H9 (cell line): ENCODE data around the gene MAN1A1. TPM values are rescaled to one million over a fixed set of nuclear protein-coding genes. Genes with fewer than 3 reads are reported as not detected.
A peak's percentile ranks its signal among the peaks of the same experiment; 100 is the strongest.

Experiments used
- DNase-seq: peaks from one replicate; pipeline ENCODE4 v3.0.0-alpha.2; 2017
- H2AFZ ChIP-seq: one replicate; pipeline ENCODE4 v1.6.1; 2013; ENCODE audit warnings: mild to moderate bottlenecking, low read length, control low read depth, moderate library complexity
- H2AK5ac ChIP-seq: 2 replicates; pipeline ENCODE4 v1.6.1; 2013; ENCODE audit warnings: low read length, control low read depth, mixed read lengths; ENCODE audit not compliant: insufficient read length
- H2BK120ac ChIP-seq: one replicate; pipeline ENCODE4 v1.6.1; 2013; ENCODE audit warnings: low read depth, mild to moderate bottlenecking, low read length, control low read depth, inconsistent platforms; ENCODE audit not compliant: poor library complexity, severe bottlenecking
- H2BK12ac ChIP-seq: 2 replicates; pipeline ENCODE4 v1.6.1; 2013; ENCODE audit warnings: low read length, control low read depth, mixed read lengths, low read depth; ENCODE audit not compliant: insufficient read length
- H2BK15ac ChIP-seq: 2 replicates; pipeline ENCODE4 v1.6.1; 2013; ENCODE audit warnings: low read depth, low read length, control low read depth
- H2BK20ac ChIP-seq: one replicate; pipeline ENCODE4 v1.6.1; 2013; ENCODE audit warnings: low read depth, mild to moderate bottlenecking, low read length, control low read depth, inconsistent platforms; ENCODE audit not compliant: poor library complexity, severe bottlenecking
- H2BK5ac ChIP-seq: 2 replicates; pipeline ENCODE4 v1.6.1; 2013; ENCODE audit warnings: low read length, control low read depth, mixed read lengths; ENCODE audit not compliant: insufficient read length
- H3K14ac ChIP-seq: 2 replicates; pipeline ENCODE4 v1.6.1; 2013; ENCODE audit warnings: low read length, control low read depth; ENCODE audit not compliant: insufficient read depth
- H3K18ac ChIP-seq: 2 replicates; pipeline ENCODE4 v1.6.1; 2013; ENCODE audit warnings: low read depth, mild to moderate bottlenecking, mixed read lengths, low read length, control low read depth; ENCODE audit not compliant: insufficient read length
- H3K23ac ChIP-seq: 2 replicates; pipeline ENCODE4 v1.6.1; 2013; ENCODE audit warnings: low read length, control low read depth, mixed read lengths, low read depth; ENCODE audit not compliant: insufficient read length
- H3K23me2 ChIP-seq: 2 replicates; pipeline ENCODE4 v1.6.1; 2013; ENCODE audit warnings: low read depth, mild to moderate bottlenecking, mixed read lengths, low read length, control low read depth; ENCODE audit not compliant: insufficient read length, poor library complexity, severe bottlenecking
- H3K27ac ChIP-seq: 2 replicates; pipeline ENCODE4 v1.5.1; 2013; ENCODE audit warnings: low read length, control low read depth, mixed read lengths, low read depth; ENCODE audit not compliant: insufficient read length
- H3K27me3 ChIP-seq: 2 replicates; pipeline ENCODE4 v1.6.1; 2013; ENCODE audit warnings: low read length, control low read depth, inconsistent platforms; ENCODE audit not compliant: insufficient read depth
- H3K4ac ChIP-seq: 2 replicates; pipeline ENCODE4 v1.6.1; 2013; ENCODE audit warnings: low read depth, mild to moderate bottlenecking, control low read depth, inconsistent platforms, low read length, moderate library complexity
- H3K4me1 ChIP-seq: 2 replicates; pipeline ENCODE4 v1.6.1; 2013; ENCODE audit warnings: low read length, control low read depth, inconsistent platforms; ENCODE audit not compliant: insufficient read depth
- H3K4me2 ChIP-seq: 2 replicates; pipeline ENCODE4 v1.6.1; 2013; ENCODE audit warnings: low read length, control low read depth, mixed read lengths; ENCODE audit not compliant: insufficient read length, insufficient read depth
- H3K56ac ChIP-seq: 2 replicates; pipeline ENCODE4 v1.6.1; 2013; ENCODE audit warnings: low read depth, mild to moderate bottlenecking, mixed read lengths, low read length, control low read depth; ENCODE audit not compliant: insufficient read length
- H3K79me1 ChIP-seq: 2 replicates; pipeline ENCODE4 v1.6.1; 2013; ENCODE audit warnings: low read depth, mild to moderate bottlenecking, moderate library complexity, low read length, control low read depth, inconsistent platforms; ENCODE audit not compliant: insufficient read depth, poor library complexity, severe bottlenecking
- H3K79me2 ChIP-seq: 2 replicates; pipeline ENCODE4 v1.6.1; 2013; ENCODE audit warnings: low read length, control low read depth, inconsistent platforms; ENCODE audit not compliant: insufficient read depth
- H3K9ac ChIP-seq: 2 replicates; pipeline ENCODE4 v1.6.1; 2013; ENCODE audit warnings: low read length, control low read depth, mixed read lengths; ENCODE audit not compliant: insufficient read length; ENCODE audit errors: extremely low read depth
- H3K9me3 ChIP-seq: one replicate; pipeline ENCODE4 v1.6.1; 2013; ENCODE audit warnings: low read depth, low read length, inconsistent platforms; ENCODE audit not compliant: control insufficient read depth
- H3T11ph ChIP-seq: one replicate; pipeline ENCODE4 v1.6.1; 2013; ENCODE audit warnings: mild to moderate bottlenecking, low read length, control low read depth, inconsistent platforms
- H4K20me1 ChIP-seq: one replicate; pipeline ENCODE4 v1.6.1; 2013; ENCODE audit not compliant: control insufficient read depth, insufficient read length, insufficient read depth
- H4K5ac ChIP-seq: 2 replicates; pipeline ENCODE4 v1.6.1; 2013; ENCODE audit warnings: low read depth, mild to moderate bottlenecking, mixed read lengths, low read length, control low read depth; ENCODE audit not compliant: insufficient read length
- H4K8ac ChIP-seq: replicated peaks from 2 replicates; pipeline ENCODE4 v1.6.1; 2013; ENCODE audit warnings: low read length, control low read depth, mixed read lengths, low read depth; ENCODE audit not compliant: insufficient read length
- H4K91ac ChIP-seq: 2 replicates; pipeline ENCODE4 v1.6.1; 2013; ENCODE audit warnings: low read depth, mild to moderate bottlenecking, moderate library complexity, mixed read lengths, low read length, control low read depth; ENCODE audit not compliant: insufficient read length
- H3K27ac Mint-ChIP-seq, 3 experiments: 2 replicates in 2 of 3; 3 replicates in 1 of 3; pipeline ENCODE4 v1.8.0; 2020 to 2021; ENCODE audit warnings: mixed read lengths in 3 of 3, mild to moderate bottlenecking in 1 of 3, moderate library complexity in 1 of 3
- H3K27me3 Mint-ChIP-seq: 2 replicates; pipeline ENCODE4 v1.8.0; 2021; ENCODE audit warnings: low read depth, mild to moderate bottlenecking, moderate library complexity, mixed read lengths
- H3K36me3 Mint-ChIP-seq, 3 experiments: 2 replicates in 2 of 3; 3 replicates in 1 of 3; pipeline ENCODE4 v1.8.0; 2020 to 2021; ENCODE audit warnings: low read depth in 3 of 3, mixed read lengths in 3 of 3; ENCODE audit not compliant: insufficient read depth in 1 of 3
- H3K4me1 Mint-ChIP-seq, 2 experiments: 2 replicates each; pipeline ENCODE4 v1.8.0; 2020; ENCODE audit warnings: mixed read lengths in 2 of 2
- H3K4me3 Mint-ChIP-seq, 2 experiments: 2 replicates in 1 of 2; 3 replicates in 1 of 2; pipeline ENCODE4 v1.8.0; 2020 to 2021; ENCODE audit warnings: mild to moderate bottlenecking in 2 of 2, mixed read lengths in 2 of 2, moderate library complexity in 1 of 2
- H3K9me3 Mint-ChIP-seq, 2 experiments: 2 replicates in 1 of 2; 3 replicates in 1 of 2; pipeline ENCODE4 v1.8.0; 2020; ENCODE audit warnings: mild to moderate bottlenecking in 2 of 2, mixed read lengths in 2 of 2, moderate library complexity in 1 of 2
- CTCF ChIP-seq: fragments of 200-600 bp; sonication (generic); conservative IDR thresholded peaks from 3 replicates; pipeline ENCODE4 v1.8.0; 2021; ENCODE audit warnings: antibody characterized with exemption, mild to moderate bottlenecking
- WGBS: extraction: QIAGEN DNeasy Blood & Tissue Kit; methylation state at CpG from one replicate; pipeline ENCODE4 v1.1.7; 2013; ENCODE audit warnings: missing lambda C conversion rate, low lambda C conversion rate, mixed read lengths; ENCODE audit not compliant: insufficient read length; ENCODE audit errors: extremely low coverage; 5-methylcytosine and 5-hydroxymethylcytosine counted together
- total RNA-seq: library from RNA; stranded (reverse); gene quantifications from 2 replicates; pipeline ENCODE4 v1.2.1, GENCODE V29; 2021

MAN1A1 gene
- total RNA-seq, 1 experiment from 2014 or later, result 1.6 TPM

DNA sequence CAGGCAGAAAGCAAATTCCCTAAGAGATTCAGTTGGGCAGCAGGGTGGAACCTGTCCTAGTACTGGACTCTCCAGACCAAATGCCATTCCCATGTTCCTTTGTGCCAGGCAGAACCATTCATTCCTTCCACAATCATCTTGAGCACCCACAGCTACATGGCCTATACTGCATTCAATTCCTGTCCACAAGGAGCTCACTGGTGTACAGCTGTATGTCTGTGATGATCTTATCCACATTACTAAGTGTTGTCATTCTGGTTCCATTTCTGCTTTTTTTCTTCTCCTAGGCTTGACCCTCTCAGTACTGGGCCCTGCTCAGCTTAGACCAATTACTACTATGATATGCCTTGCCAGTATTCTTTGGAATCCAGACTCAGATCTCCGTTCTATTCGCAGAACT lies 27.5 kb downstream of the MAN1A1 start:
- H2BK15ac ChIP-seq, result no peak overlapping the region
- H2BK12ac ChIP-seq, result no peak overlapping the region
- no peak overlapping the region for H2BK120ac ChIP-seq
- no peaks in the 10 kb centered on the region for H3K9me3 Mint-ChIP-seq
- H3K9ac ChIP-seq, result no peak overlapping the region
- H3K27me3 Mint-ChIP-seq, result no peaks in the 10 kb centered on the region
- H3K23me2 ChIP-seq, result no peaks in the 10 kb centered on the region
- H3K18ac ChIP-seq, result no peak overlapping the region
- no CpG with 5 or more reads among the region's 2 CpGs for WGBS
- no peaks in the 10 kb centered on the region for H3K79me2 ChIP-seq
- no peak overlapping the region for H2AK5ac ChIP-seq
- no peak overlapping the region for H3K4ac ChIP-seq
- H3K56ac ChIP-seq, result no peak overlapping the region
- H2AFZ ChIP-seq, result no peak overlapping the region
- H3T11ph ChIP-seq, result no peak overlapping the region
- no peaks in the 10 kb centered on the region for H3K9me3 ChIP-seq
- H3K4me3 Mint-ChIP-seq, result no peak overlapping the region
- no peak overlapping the region for H3K4me2 ChIP-seq
- H4K91ac ChIP-seq, result no peak overlapping the region
- H4K8ac ChIP-seq, result no peak overlapping the region
- H3K27me3 ChIP-seq, result no peaks in the 10 kb centered on the region
- H3K27ac ChIP-seq, result no peak overlapping the region
- H4K20me1 ChIP-seq, result no peaks in the 10 kb centered on the region
- H3K79me1 ChIP-seq, result no peaks in the 10 kb centered on the region
- H4K5ac ChIP-seq, result no peak overlapping the region
- peak overlapping the region in 1 of 3 experiments; percentile 57; a peak in 1 of 7 replicates for H3K27ac Mint-ChIP-seq
- H2BK20ac ChIP-seq, result no peak overlapping the region
- peaks cover 2 to 7% of the 10 kb centered on the region in 2 experiments; a peak in 3 of 4 replicates for H3K4me1 Mint-ChIP-seq
- no peaks in the 10 kb centered on the region for H3K4me1 ChIP-seq
- no peak overlapping the region for H3K14ac ChIP-seq
- DNase-seq, result no peak
- no peak for TF ChIP-seq CTCF
- no peak overlapping the region for H3K23ac ChIP-seq
- no peaks in the 10 kb centered on the region for H3K36me3 Mint-ChIP-seq
- H2BK5ac ChIP-seq, result no peak overlapping the region
